Psoas muscle (tissue), 8 donors: ENCODE measurements around the gene FNDC3B. TPM values are rescaled to one million over a fixed set of nuclear protein-coding genes. Genes with fewer than 3 reads are reported as not detected.

Source experiments
- ATAC-seq, 4 donors: fragments of 200-7000 bp; cut with Tn5 transposase; one replicate each; pipeline ENCODE4 v1.9.1; 2020; ENCODE audit warnings: moderate library complexity in 3 of 4, mild to moderate bottlenecking in 2 of 4
- DNase-seq, 2 donors: peaks; one replicate each; pipeline ENCODE4 v3.0.0-alpha.2; 2020
- H3K27ac ChIP-seq: fragments of 200-600 bp; one replicate; pipeline ENCODE4 v1.8.0; 2022
- H3K27me3 ChIP-seq, 3 donors: fragments of 200-600 bp in 1 of 3; one replicate each; pipeline versions ENCODE4 v1.6.1 to v1.8.0; 2013 to 2022; ENCODE audit warnings: low read length in 2 of 3, mild to moderate bottlenecking in 2 of 3, moderate library complexity in 1 of 3; ENCODE audit not compliant: insufficient read depth in 3 of 3
- H3K36me3 ChIP-seq, 2 donors: fragments of 200-600 bp in 1 of 2; one replicate each; pipeline versions ENCODE4 v1.6.1 to v1.8.0; 2013 to 2022; ENCODE audit warnings: low read depth in 1 of 2, mild to moderate bottlenecking in 1 of 2, moderate library complexity in 1 of 2; ENCODE audit not compliant: insufficient read depth in 1 of 2
- H3K4me1 ChIP-seq: fragments of 200-600 bp; one replicate; pipeline ENCODE4 v1.8.0; 2022
- H3K4me3 ChIP-seq: fragments of 200-600 bp; one replicate; pipeline ENCODE4 v1.8.0; 2022; ENCODE audit warnings: mild to moderate bottlenecking
- H3K9me3 ChIP-seq: fragments of 200-600 bp; one replicate; pipeline ENCODE4 v1.8.0; 2022
- WGBS, 3 donors: extraction: QIAGEN DNeasy Blood & Tissue Kit; methylation state at CpG; one replicate each; pipeline versions ENCODE4 v1.1.6 to v1.1.7; 2013; 5-methylcytosine and 5-hydroxymethylcytosine counted together
- intact Hi-C, 2 donors: fragments of 100-400 bp; cut with DNase I; formaldehyde crosslinking; loops; one replicate each; pipeline versions ENCODE4 v1.11.0 to v1.14.2; 2022
- polyA plus RNA-seq, 3 donors: library from polyadenylated mRNA; stranded (reverse); fragments of 200-250 nt; gene quantifications; one replicate each; pipeline ENCODE4 v1.2.3, GENCODE V29; 2013
- total RNA-seq, 4 donors: library from RNA; stranded (reverse); fragmentation: NEBNext Ultra II Directional in 2 of 4; extraction: Animal tissue kit (Norgen Biotek cat#: 25700) in 2 of 4; gene quantifications; one replicate each; pipeline versions ENCODE4 v1.2.1 to v1.2.4, GENCODE V29; 2021 to 2023
- TF ChIP-seq, protein P1 (sequence below): fragments of 200-600 bp; IDR thresholded peaks from one replicate; pipeline ENCODE4 v1.8.0; 2022; ENCODE audit warnings: antibody characterized with exemption
- donor health status: healthy with polysubstance abuse.
- donor health status: DM: no; HTN: no; CAD: no; lungs with moderate emphysema.
- donor health status: Bipolar disorder and iron deficiency.
- donor health status: healthy.
- donor health status: DM: yes; HTN: yes; CAD: no.
- donor health status: DM: no; HTN: no; CAD: no.
- donor health status: DM: no; HTN: no; CAD: no.
- donor health status: DM: yes; HTN: yes; CAD: no.

Gene FNDC3B
- total and polyA plus RNA-seq, 7 donors: 12.4 to 133 (median 50.8) TPM

- 56 to 65% (median 64%) methylated on average over 6 of the region's 6 CpGs for WGBS, 3 donors
Measured at GRCh38 chr3:172181932-172182586, 142.7 kb downstream of the FNDC3B start.

GRCh38 chr3:172182797-172183196, 143.4 kb downstream of the FNDC3B start:
- TF ChIP-seq, protein P1, sequence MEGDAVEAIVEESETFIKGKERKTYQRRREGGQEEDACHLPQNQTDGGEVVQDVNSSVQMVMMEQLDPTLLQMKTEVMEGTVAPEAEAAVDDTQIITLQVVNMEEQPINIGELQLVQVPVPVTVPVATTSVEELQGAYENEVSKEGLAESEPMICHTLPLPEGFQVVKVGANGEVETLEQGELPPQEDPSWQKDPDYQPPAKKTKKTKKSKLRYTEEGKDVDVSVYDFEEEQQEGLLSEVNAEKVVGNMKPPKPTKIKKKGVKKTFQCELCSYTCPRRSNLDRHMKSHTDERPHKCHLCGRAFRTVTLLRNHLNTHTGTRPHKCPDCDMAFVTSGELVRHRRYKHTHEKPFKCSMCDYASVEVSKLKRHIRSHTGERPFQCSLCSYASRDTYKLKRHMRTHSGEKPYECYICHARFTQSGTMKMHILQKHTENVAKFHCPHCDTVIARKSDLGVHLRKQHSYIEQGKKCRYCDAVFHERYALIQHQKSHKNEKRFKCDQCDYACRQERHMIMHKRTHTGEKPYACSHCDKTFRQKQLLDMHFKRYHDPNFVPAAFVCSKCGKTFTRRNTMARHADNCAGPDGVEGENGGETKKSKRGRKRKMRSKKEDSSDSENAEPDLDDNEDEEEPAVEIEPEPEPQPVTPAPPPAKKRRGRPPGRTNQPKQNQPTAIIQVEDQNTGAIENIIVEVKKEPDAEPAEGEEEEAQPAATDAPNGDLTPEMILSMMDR: no peak
- Histone ChIP-seq H3K36me3 (no peaks in the 10 kb centered on the region), H3K4me3 (no peak overlapping the region), H3K27ac (peak overlapping the region; percentile 26), H3K27me3 (no peaks in the 10 kb centered on the region), H3K9me3 (no peaks in the 10 kb centered on the region), H3K4me1 (peaks cover 38% of the 10 kb centered on the region)
- DNase-seq (no peak), ATAC-seq (no peak)
- WGBS, 3 donors: 30 to 52% (median 34%) methylated on average over 2 of the region's 2 CpGs
- intact Hi-C loops: no loop called here

More at GRCh38 chr3:172181932-172182586, 142.7 kb downstream of the FNDC3B start:
- intact Hi-C loops: no loop called here
- H3K4me1 ChIP-seq: peaks cover 38% of the 10 kb centered on the region
- DNase-seq (peak in 1 of 2 donors; percentile 24), ATAC-seq (peak; percentile 65 to 79 (median 68))
- no peaks in the 10 kb centered on the region for H3K9me3 ChIP-seq
- no peaks in the 10 kb centered on the region for H3K36me3 ChIP-seq
- peak overlapping the region; percentile 26 for H3K27ac ChIP-seq
- TF ChIP-seq, protein P1: no peak
- H3K27me3 ChIP-seq: no peaks in the 10 kb centered on the region
- no peak overlapping the region for H3K4me3 ChIP-seq

GRCh38 chr3:172184106-172184822, 144.9 kb downstream of the FNDC3B start:
- TF ChIP-seq, protein P1: no peak
- Histone ChIP-seq H3K27ac (no peak overlapping the region), H3K9me3 (no peaks in the 10 kb centered on the region), H3K4me3 (no peak overlapping the region), H3K27me3 (no peaks in the 10 kb centered on the region), H3K36me3 (no peaks in the 10 kb centered on the region), H3K4me1 (peaks cover 43% of the 10 kb centered on the region)
- DNase-seq: no peak
- WGBS, 3 donors: 90 to 96% (median 92%) methylated on average over 3 of the region's 3 CpGs
- intact Hi-C loops: no loop called here
- ATAC-seq: no peak

GRCh38 chr3:172185907-172186306, 146.5 kb downstream of the FNDC3B start:
- Histone ChIP-seq H3K27ac (no peak overlapping the region), H3K36me3 (peaks cover 0 to 9% of the 10 kb centered on the region in 2 donors), H3K27me3 (no peaks in the 10 kb centered on the region), H3K9me3 (no peaks in the 10 kb centered on the region), H3K4me1 (peaks cover 48% of the 10 kb centered on the region), H3K4me3 (no peak overlapping the region)
- DNase-seq (no peak), ATAC-seq (no peak)
- TF ChIP-seq, protein P1: no peak
- WGBS, 3 donors: 51 to 71% (median 55%) methylated on average over 2 of the region's 2 CpGs
- intact Hi-C loops: no loop called here
